DND-41 (cell line): Measurements from ENCODE around the gene KEAP1.

ENCODE experiments used
- EZH2 ChIP-seq: IDR thresholded peaks from 3 replicates; pipeline ENCODE4 v1.6.1; 2012; ENCODE audit warnings: borderline replicate concordance, low read depth, mild to moderate bottlenecking, moderate library complexity, low read length, inconsistent platforms; ENCODE audit not compliant: severe bottlenecking
- TF ChIP-seq, protein P1 (sequence below): IDR thresholded peaks from 2 replicates; pipeline ENCODE4 v1.5.1; 2012; ENCODE audit warnings: borderline replicate concordance, low read length, moderate library complexity, mild to moderate bottlenecking; ENCODE audit not compliant: poor library complexity, severe bottlenecking; ENCODE audit errors: extremely low read depth

DNA sequence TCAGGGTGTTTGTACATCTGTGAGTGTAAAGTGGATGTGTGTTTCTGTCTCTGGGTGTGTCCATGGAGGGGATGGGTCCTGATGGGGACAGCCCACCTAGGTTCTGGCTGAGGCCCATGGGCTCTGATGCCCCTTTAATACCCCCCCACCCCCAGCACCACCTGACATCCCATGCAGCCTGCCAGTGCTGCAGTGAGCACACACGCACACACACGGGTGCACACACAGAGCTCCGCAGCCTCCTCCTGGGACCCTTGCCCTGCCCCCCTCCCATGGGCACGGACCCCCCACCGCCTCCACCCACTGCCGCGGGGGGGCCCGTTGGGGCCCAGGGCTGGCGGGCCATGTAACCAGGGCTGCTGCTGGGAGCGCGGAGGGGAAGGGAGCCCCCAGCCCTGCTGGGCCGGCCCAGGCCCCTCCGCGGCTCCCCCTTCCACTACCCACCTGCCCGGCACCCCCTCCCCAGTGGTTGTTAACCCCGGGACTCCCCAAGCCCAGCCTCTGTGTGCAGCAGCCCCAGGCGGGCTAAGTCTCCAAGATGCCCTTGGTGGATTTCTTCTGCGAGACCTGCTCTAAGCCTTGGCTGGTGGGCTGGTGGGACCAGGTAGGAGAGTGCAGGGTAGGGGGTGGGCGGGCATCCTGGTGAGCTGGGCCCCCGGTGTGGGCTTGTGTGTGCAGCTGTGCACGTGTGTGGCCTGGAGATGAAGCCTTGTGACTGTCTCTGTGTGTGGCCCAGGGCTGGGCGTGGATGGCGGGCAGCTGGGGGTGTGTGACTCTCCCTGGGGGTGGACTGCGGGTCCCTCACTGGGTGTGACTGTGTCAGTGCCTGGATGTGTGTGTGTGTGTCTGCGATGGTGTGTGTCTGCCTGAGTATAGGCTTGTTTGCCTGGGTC lies 50.2 kb downstream of the KEAP1 start:
- TF ChIP-seq, protein P1, sequence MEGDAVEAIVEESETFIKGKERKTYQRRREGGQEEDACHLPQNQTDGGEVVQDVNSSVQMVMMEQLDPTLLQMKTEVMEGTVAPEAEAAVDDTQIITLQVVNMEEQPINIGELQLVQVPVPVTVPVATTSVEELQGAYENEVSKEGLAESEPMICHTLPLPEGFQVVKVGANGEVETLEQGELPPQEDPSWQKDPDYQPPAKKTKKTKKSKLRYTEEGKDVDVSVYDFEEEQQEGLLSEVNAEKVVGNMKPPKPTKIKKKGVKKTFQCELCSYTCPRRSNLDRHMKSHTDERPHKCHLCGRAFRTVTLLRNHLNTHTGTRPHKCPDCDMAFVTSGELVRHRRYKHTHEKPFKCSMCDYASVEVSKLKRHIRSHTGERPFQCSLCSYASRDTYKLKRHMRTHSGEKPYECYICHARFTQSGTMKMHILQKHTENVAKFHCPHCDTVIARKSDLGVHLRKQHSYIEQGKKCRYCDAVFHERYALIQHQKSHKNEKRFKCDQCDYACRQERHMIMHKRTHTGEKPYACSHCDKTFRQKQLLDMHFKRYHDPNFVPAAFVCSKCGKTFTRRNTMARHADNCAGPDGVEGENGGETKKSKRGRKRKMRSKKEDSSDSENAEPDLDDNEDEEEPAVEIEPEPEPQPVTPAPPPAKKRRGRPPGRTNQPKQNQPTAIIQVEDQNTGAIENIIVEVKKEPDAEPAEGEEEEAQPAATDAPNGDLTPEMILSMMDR: no peak
- no peak for TF ChIP-seq EZH2
